GM21447 (cell line): Measurements from ENCODE around the gene FBXO33.

Source experiments
- ATAC-seq: cut with Tn5 transposase; IDR thresholded peaks from one replicate; pipeline ENCODE4 v1.9.1; 2021; ENCODE audit not compliant: unreplicated experiment

Gene FBXO33

GRCh38 chr14:39431416-39432178 is 636 bp downstream of the FBXO33 start:
- ATAC-seq, result peak; percentile 18

GRCh38 chr14:39430762-39431415 is 1.3 kb downstream of the FBXO33 start:
- peak; percentile 0 for ATAC-seq

- ATAC-seq, result no peak
Observed at GRCh38 chr14:39428118-39428517, 4.1 kb downstream of the FBXO33 start.

GRCh38 chr14:39426605-39427004 is 5.6 kb downstream of the FBXO33 start:
- no peak for ATAC-seq

- ATAC-seq, result no peak
Observed at GRCh38 chr14:39425947-39426346, 6.3 kb downstream of the FBXO33 start.

- ATAC-seq, result no peak
Observed at GRCh38 chr14:39423793-39424192, 8.4 kb downstream of the FBXO33 start.

- ATAC-seq, result no peak
Observed at GRCh38 chr14:39422243-39422642, 10.0 kb downstream of the FBXO33 start.

- ATAC-seq, result no peak
Observed at GRCh38 chr14:39419272-39419671, 13.0 kb downstream of the FBXO33 start.

- no peak for ATAC-seq
Observed at GRCh38 chr14:39417014-39417413, 15.2 kb downstream of the FBXO33 start.

- no peak for ATAC-seq
Observed at GRCh38 chr14:39416072-39416471, 16.2 kb downstream of the FBXO33 start.

- no peak for ATAC-seq
Observed at GRCh38 chr14:39406560-39406959, 25.7 kb downstream of the FBXO33 start.

- no peak for ATAC-seq
Observed at GRCh38 chr14:39398382-39398781, 33.9 kb downstream of the FBXO33 start.

- ATAC-seq, result no peak
Observed at GRCh38 chr14:39396448-39396847, 35.8 kb downstream of the FBXO33 start.

GRCh38 chr14:39395555-39396254 is 36.5 kb downstream of the FBXO33 start:
- no peak for ATAC-seq

GRCh38 chr14:39393289-39393688 is 38.9 kb downstream of the FBXO33 start:
- no peak for ATAC-seq

GRCh38 chr14:39384177-39384576 is 48.1 kb downstream of the FBXO33 start:
- no peak for ATAC-seq

GRCh38 chr14:39383741-39384140 is 48.5 kb downstream of the FBXO33 start:
- ATAC-seq, result no peak

GRCh38 chr14:39383026-39383660 is 49.1 kb downstream of the FBXO33 start:
- ATAC-seq, result no peak

- no peak for ATAC-seq
Observed at GRCh38 chr14:39382463-39382862, 49.8 kb downstream of the FBXO33 start.

GRCh38 chr14:39381366-39381765 is 50.9 kb downstream of the FBXO33 start:
- ATAC-seq, result no peak

GRCh38 chr14:39376667-39377403 is 55.4 kb downstream of the FBXO33 start:
- ATAC-seq, result no peak
